Loucy (cell line): ENCODE data around the gene CTDSP1.

ENCODE experiments used
- H2AFZ ChIP-seq: fragments of 200-600 bp; sonication (generic); 2 replicates; pipeline ENCODE4 v1.6.0; 2016; ENCODE audit warnings: antibody characterized with exemption, mild to moderate bottlenecking, low read length, moderate library complexity
- H3F3A ChIP-seq: fragments of 200-600 bp; 2 replicates; pipeline ENCODE4 v1.6.0; 2016; ENCODE audit warnings: antibody characterized with exemption, low read depth, mild to moderate bottlenecking
- H3K27me3 ChIP-seq: fragments of 200-600 bp; sonication (generic); 2 replicates; pipeline ENCODE4 v1.6.1; 2014; ENCODE audit warnings: low read length, mild to moderate bottlenecking; ENCODE audit not compliant: insufficient read depth, poor library complexity, severe bottlenecking
- H3K36me3 ChIP-seq: fragments of 200-600 bp; sonication (generic); 2 replicates; pipeline ENCODE4 v1.6.1; 2016; ENCODE audit warnings: low read length; ENCODE audit not compliant: insufficient read depth
- H3K4me1 ChIP-seq: fragments of 200-600 bp; sonication (generic); 2 replicates; pipeline ENCODE4 v1.5.1; 2014; ENCODE audit warnings: low read length, mild to moderate bottlenecking; ENCODE audit not compliant: insufficient read depth, poor library complexity, severe bottlenecking
- H3K4me2 ChIP-seq: fragments of 200-600 bp; sonication (generic); 2 replicates; pipeline ENCODE4 v1.6.0; 2014; ENCODE audit warnings: antibody characterized with exemption, low read length, low read depth, mild to moderate bottlenecking; ENCODE audit not compliant: poor library complexity, severe bottlenecking
- H3K4me3 ChIP-seq: fragments of 200-600 bp; sonication (generic); 2 replicates; pipeline ENCODE4 v1.5.1; 2014; ENCODE audit warnings: low read length, mild to moderate bottlenecking, mixed read lengths; ENCODE audit not compliant: poor library complexity, severe bottlenecking
- H3K79me2 ChIP-seq: fragments of 200-600 bp; sonication (generic); 2 replicates; pipeline ENCODE4 v1.6.1; 2014; ENCODE audit warnings: low read length; ENCODE audit not compliant: insufficient read depth
- H3K9ac ChIP-seq: fragments of 200-600 bp; sonication (generic); 2 replicates; pipeline ENCODE4 v1.6.0; 2014; ENCODE audit warnings: mild to moderate bottlenecking, low read depth, low read length, moderate library complexity; ENCODE audit not compliant: poor library complexity, severe bottlenecking
- H3K9me2 ChIP-seq: fragments of 200-600 bp; sonication (generic); replicated peaks from 2 replicates; pipeline ENCODE4 v1.6.1; 2016; ENCODE audit warnings: low read depth, low read length, mixed read lengths
- H3K9me3 ChIP-seq: fragments of 200-600 bp; sonication (generic); 2 replicates; pipeline ENCODE4 v1.6.1; 2014; ENCODE audit warnings: mild to moderate bottlenecking, antibody characterized with exemption, low read length, low read depth; ENCODE audit not compliant: insufficient read depth
- H4K20me1 ChIP-seq: fragments of 200-600 bp; sonication (generic); 2 replicates; pipeline ENCODE4 v1.6.0; 2014; ENCODE audit warnings: antibody characterized with exemption, low read length, mild to moderate bottlenecking; ENCODE audit not compliant: insufficient read depth, poor library complexity, severe bottlenecking
- CTCF ChIP-seq: fragments of 200-600 bp; sonication (generic); conservative IDR thresholded peaks from 2 replicates; pipeline ENCODE4 v1.5.1; 2014; ENCODE audit warnings: mild to moderate bottlenecking, antibody characterized with exemption, low read length
- EZH2phosphoT487 ChIP-seq: fragments of 200-600 bp; IDR thresholded peaks from 2 replicates; pipeline ENCODE4 v1.6.1; 2018; ENCODE audit warnings: antibody characterized with exemption, mild to moderate bottlenecking, moderate library complexity, borderline replicate concordance

CTDSP1 gene

GRCh38 chr2:218428846-218429558 is 29.3 kb downstream of the CTDSP1 start:
- no peak overlapping the region for H2AFZ ChIP-seq
- no peaks in the 10 kb centered on the region for H3K36me3 ChIP-seq
- no peaks in the 10 kb centered on the region for H3K9me2 ChIP-seq
- no peaks in the 10 kb centered on the region for H3K79me2 ChIP-seq
- H3K4me2 ChIP-seq = no peak overlapping the region
- no peaks in the 10 kb centered on the region for H3F3A ChIP-seq
- no peaks in the 10 kb centered on the region for H3K9me3 ChIP-seq
- H3K4me1 ChIP-seq = peaks cover 3% of the 10 kb centered on the region
- H4K20me1 ChIP-seq = no peaks in the 10 kb centered on the region
- TF ChIP-seq EZH2phosphoT487 (no peak), CTCF (no peak)
- no peak overlapping the region for H3K9ac ChIP-seq
- no peaks in the 10 kb centered on the region for H3K27me3 ChIP-seq
- H3K4me3 ChIP-seq = no peak overlapping the region

- Histone ChIP-seq H4K20me1 (no peaks in the 10 kb centered on the region), H3F3A (no peaks in the 10 kb centered on the region), H2AFZ (no peak overlapping the region), H3K9me2 (no peaks in the 10 kb centered on the region), H3K4me1 (peaks cover 3% of the 10 kb centered on the region), H3K9me3 (no peaks in the 10 kb centered on the region), H3K79me2 (no peaks in the 10 kb centered on the region), H3K36me3 (no peaks in the 10 kb centered on the region), H3K9ac (no peak overlapping the region), H3K27me3 (no peaks in the 10 kb centered on the region), H3K4me2 (no peak overlapping the region), H3K4me3 (no peak overlapping the region)
- TF ChIP-seq EZH2phosphoT487 (no peak), CTCF (no peak)
These were observed 30.4 kb downstream of the CTDSP1 start for GRCh38 chr2:218429911-218430692.

DNA sequence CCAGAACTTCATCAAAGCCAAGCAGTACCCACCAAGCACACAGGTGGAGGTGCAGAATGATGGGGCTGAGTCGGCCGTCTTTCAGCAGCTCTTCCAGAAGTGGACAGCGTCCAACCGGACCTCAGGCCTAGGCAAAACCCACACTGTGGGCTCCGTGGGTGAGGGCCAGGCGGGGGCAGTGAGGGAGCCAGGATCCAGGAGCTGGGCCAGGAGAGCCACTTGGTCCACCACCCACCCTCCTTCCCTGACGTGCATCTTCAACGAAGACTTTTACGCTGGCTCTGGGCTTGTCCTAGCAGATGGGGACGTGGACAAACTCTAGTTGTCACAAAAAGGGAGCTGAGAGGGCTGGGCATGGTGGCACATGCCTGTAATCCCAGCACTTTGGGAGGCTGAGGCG is 31.1 kb downstream of the CTDSP1 start:
- H3K4me2 ChIP-seq = no peak overlapping the region
- no peak overlapping the region for H3K9ac ChIP-seq
- no peaks in the 10 kb centered on the region for H3K9me3 ChIP-seq
- H3K9me2 ChIP-seq = no peaks in the 10 kb centered on the region
- peaks cover 3% of the 10 kb centered on the region for H3K4me1 ChIP-seq
- H3F3A ChIP-seq = no peaks in the 10 kb centered on the region
- no peaks in the 10 kb centered on the region for H3K79me2 ChIP-seq
- H3K36me3 ChIP-seq = no peaks in the 10 kb centered on the region
- no peaks in the 10 kb centered on the region for H4K20me1 ChIP-seq
- H3K4me3 ChIP-seq = no peak overlapping the region
- H2AFZ ChIP-seq = no peak overlapping the region
- TF ChIP-seq EZH2phosphoT487 = no peak
- TF ChIP-seq CTCF = no peak
- H3K27me3 ChIP-seq = no peaks in the 10 kb centered on the region
